Lower leg skin (tissue), 3 donors: Measurements from ENCODE around the gene S1PR4.

ENCODE experiments used
- CTCF ChIP-seq, 3 donors: fragments of 450-650 bp; IDR thresholded peaks; one replicate each; pipeline ENCODE4 v1.5.1; 2016; ENCODE audit warnings: antibody characterized with exemption in 3 of 3, mild to moderate bottlenecking in 3 of 3, moderate library complexity in 2 of 3
- POLR2A ChIP-seq, 2 donors: fragments of 450-650 bp; IDR thresholded peaks; one replicate each; pipeline ENCODE4 v1.6.1; 2016 to 2017; ENCODE audit warnings: antibody characterized with exemption in 2 of 2, mild to moderate bottlenecking in 1 of 2, moderate library complexity in 1 of 2

- no peak for TF ChIP-seq CTCF (IDR thresholded peaks at IDR 0.05)
- no peak for TF ChIP-seq POLR2A (IDR thresholded peaks at IDR 0.05)
Observed at GRCh38 chr19:3179739-3180293, 1.2 kb downstream of the S1PR4 start.
